ENCODE measurements around the gene C10orf90. TPM values are rescaled to one million over a fixed set of nuclear protein-coding genes. Genes with fewer than 3 reads are reported as not detected.

C10orf90 gene
- total RNA-seq, 1 experiment from 2014 or later = not detected

DNA sequence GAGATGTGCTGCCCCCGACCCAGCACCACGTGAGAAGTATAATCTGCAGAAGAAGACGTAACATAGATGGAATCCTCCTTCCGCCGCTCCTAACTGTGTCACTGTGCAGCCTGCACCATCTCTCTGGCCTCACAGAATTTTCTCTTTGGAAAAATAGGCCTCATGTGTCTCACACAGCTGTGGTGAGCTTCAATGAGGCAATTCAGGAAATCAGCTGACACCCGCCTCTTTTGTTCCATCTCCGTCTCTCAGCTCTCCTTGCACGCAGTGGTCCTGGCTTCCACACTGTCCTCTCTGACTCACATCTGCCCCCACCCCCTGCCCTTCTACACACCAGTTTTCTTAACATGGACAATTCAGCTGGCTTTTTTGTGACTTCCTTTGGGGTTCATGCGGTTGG lies 7.2 kb downstream of the C10orf90 start:
- Histone ChIP-seq H4K91ac (ENCODE audit: insufficient read length, low read depth, low read length) (no peak overlapping the region), H2BK120ac (ENCODE audit: low read depth, low read length, poor library complexity, severe bottlenecking) (no peak overlapping the region), H4K8ac (replicated peaks; ENCODE audit: insufficient read length, low read depth, low read length) (no peak overlapping the region), H3K23ac (ENCODE audit: insufficient read length, low read depth, low read length) (no peak overlapping the region), H3K56ac (ENCODE audit: insufficient read length, low read depth, low read length) (no peak overlapping the region), H3K9me3 (ENCODE audit: control insufficient read depth, low read depth, low read length) (no peaks in the 10 kb centered on the region), H3K18ac (ENCODE audit: insufficient read length, low read depth, low read length) (no peak overlapping the region), H2BK20ac (ENCODE audit: low read depth, low read length, poor library complexity, severe bottlenecking) (no peak overlapping the region), H3T11ph (ENCODE audit: low read length) (no peak overlapping the region), H3K4ac (ENCODE audit: low read depth, low read length) (no peak overlapping the region), H3K23me2 (ENCODE audit: insufficient read length, low read depth, low read length, poor library complexity, severe bottlenecking) (no peaks in the 10 kb centered on the region), H3K79me2 (ENCODE audit: insufficient read depth, low read length) (no peaks in the 10 kb centered on the region), H3K14ac (ENCODE audit: insufficient read depth, low read length) (no peak overlapping the region), H3K27ac (ENCODE audit: insufficient read length, low read depth, low read length) (no peak overlapping the region), H3K4me1 (ENCODE audit: insufficient read depth, low read length) (no peaks in the 10 kb centered on the region), H2BK5ac (ENCODE audit: insufficient read length, low read length) (no peak overlapping the region), H2AK5ac (ENCODE audit: insufficient read length, low read length) (no peak overlapping the region), H2BK12ac (ENCODE audit: insufficient read length, low read depth, low read length) (no peak overlapping the region), H3K9ac (ENCODE audit: extremely low read depth, insufficient read length, low read length) (no peak overlapping the region), H2BK15ac (ENCODE audit: low read depth, low read length) (no peak overlapping the region), H4K5ac (ENCODE audit: insufficient read length, low read depth, low read length) (no peak overlapping the region), H3K4me2 (ENCODE audit: insufficient read depth, insufficient read length, low read length) (no peak overlapping the region), H2AFZ (ENCODE audit: low read length) (no peak overlapping the region), H3K79me1 (ENCODE audit: insufficient read depth, low read depth, low read length, poor library complexity, severe bottlenecking) (no peaks in the 10 kb centered on the region), H4K20me1 (ENCODE audit: control insufficient read depth, insufficient read depth, insufficient read length) (no peaks in the 10 kb centered on the region), H3K27me3 (ENCODE audit: insufficient read depth, low read length) (no peaks in the 10 kb centered on the region)
- Mint-ChIP-seq H3K4me3 (no peak overlapping the region), H3K9me3 (no peaks in the 10 kb centered on the region), H3K27me3 (ENCODE audit: low read depth) (peaks cover 4% of the 10 kb centered on the region), H3K27ac (peak overlapping the region in 1 of 3 experiments; percentile 41; a peak in 1 of 7 replicates), H3K4me1 (no peaks in the 10 kb centered on the region), H3K36me3 (ENCODE audit: insufficient read depth in 1 of 3, low read depth in 3 of 3) (no peaks in the 10 kb centered on the region; a peak in 1 of 7 replicates)
- no CpG with 5 or more reads among the region's 9 CpGs for WGBS (ENCODE audit: extremely low coverage, insufficient read length, low lambda C conversion rate)
- no peak for DNase-seq
- no peak for TF ChIP-seq CTCF (conservative IDR thresholded peaks at IDR 0.05)

Measured in H9 (cell line).